ENCODE measurements around the gene TMCO4.
A peak's percentile ranks its signal among the peaks of the same experiment; 100 is the strongest.

Gene TMCO4

DNA sequence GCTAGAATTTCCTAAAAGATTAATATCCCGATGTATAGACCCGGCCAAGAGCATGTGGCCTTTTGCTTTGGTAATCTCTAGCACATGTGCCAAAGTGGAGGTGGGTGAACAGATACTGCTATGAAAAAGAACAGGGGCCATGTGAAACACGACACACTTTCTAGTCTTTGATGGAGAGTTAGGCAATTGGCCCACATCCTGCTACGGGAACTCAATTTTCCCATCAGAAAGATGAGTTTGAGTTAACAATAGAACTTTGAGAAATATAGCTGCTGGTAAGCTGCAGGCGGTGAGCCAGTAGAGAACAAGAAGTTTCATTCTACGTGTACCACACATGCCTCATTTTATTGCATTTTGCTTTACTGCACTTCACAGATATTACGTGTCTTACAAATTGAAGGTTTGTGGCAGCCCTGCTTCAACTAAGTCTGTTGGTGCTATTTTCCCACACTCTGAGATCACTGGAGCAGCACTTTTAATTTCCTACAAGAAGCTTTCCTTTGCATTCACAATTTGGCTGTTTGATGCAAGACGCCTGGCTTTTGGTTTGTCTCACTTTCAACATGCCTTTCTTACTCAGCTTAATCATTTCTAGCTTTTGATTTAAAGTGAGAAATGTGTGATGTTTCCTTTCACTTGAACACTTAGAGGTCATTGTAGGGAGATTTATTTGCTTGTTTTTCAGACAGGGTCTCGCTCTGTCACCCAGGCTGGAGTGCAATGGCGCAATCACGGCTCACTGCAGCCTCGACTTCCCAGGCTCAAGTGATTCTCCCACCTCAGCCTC is 88.7 kb downstream of the TMCO4 start:
- no peak for DNase-seq

DNA sequence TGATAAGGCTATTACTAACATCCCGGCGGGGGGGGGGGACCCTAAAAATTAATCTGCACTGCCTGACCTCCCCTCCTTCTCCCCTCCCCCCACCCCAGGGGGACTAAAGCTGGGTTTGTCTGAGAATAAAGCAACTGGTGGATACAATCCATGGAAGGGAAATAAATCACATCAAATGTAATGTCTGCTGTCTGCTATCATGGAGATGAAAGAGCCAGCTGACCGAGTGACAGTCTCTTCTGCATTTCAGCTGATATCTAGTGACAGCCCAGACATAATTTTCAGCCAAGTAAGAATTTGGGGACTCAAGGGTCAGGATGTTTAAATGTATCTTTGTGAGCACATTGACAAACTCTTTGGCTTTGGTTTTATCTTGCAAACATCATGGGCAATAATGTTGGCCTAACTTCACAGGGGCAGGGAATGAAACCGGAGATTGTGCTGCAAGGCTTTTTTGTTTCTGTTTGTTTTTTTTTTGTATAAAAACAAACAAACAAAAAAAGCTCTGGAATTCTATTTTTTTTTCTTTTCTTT is 90.4 kb downstream of the TMCO4 start:
- DNase-seq = no peak

DNA sequence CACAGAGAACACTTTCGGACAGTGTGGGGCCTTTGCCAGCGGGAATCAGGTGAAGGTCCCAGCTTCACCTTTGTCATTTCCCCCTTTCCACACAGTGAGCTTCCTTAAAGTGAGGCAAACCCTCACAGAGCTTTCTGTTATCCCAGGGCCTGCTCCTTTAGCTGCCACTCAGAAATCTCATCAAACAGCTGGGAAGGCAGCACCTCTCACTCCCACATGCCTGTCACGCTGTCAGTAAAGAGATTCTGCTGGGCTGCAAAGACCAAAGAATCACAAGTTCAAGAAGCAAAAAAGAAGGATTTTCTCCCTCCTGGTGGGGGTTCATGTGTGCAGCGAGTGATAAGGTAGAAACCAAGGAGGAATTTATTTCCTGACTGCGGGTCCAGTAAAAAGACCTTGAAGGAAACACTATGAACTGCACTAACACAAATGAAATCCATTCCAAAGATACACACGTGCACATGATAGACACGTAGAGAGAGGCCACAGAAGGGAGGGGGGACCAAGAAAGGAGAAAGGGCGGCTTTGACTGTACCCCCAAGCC is 91.1 kb downstream of the TMCO4 start:
- no peak for DNase-seq

DNA sequence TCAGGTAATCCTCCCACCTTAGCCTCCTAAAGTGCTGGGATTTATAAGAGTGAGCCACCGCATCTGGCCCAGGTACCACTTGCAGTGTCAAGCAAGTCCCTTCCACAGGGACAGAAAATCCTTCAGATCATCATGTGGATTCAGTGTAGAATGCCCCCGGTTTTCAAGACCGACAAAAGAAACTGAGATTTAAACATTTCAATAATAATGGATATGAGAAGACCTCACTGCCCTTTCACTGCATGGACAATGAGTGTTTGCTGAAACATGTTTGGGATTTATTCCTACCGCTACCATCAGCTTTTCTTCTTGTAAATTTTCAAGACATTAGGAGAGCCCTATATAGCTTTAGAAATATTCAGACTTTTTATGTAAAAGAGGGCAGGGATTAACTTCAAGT is 93.6 kb downstream of the TMCO4 start:
- DNase-seq = no peak

DNA sequence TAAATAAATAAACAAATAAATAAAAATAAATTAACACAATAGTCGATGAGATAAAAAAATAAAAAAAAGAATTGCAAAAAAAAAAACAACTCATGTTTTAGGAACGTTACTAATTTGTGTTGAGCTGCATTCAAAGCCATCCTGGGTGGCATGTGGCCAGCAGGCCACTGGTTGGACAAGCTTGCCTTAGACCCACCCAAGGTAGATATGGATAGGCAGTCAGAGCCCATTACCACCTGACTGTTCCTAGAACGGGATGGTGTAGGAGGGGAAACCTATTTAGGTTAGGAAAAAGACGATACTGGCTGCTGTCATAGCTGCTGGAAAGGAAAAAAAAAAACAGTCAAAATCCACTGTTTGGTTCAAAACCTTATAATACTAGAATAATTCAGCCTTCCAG is 94.3 kb downstream of the TMCO4 start:
- DNase-seq = no peak

DNA sequence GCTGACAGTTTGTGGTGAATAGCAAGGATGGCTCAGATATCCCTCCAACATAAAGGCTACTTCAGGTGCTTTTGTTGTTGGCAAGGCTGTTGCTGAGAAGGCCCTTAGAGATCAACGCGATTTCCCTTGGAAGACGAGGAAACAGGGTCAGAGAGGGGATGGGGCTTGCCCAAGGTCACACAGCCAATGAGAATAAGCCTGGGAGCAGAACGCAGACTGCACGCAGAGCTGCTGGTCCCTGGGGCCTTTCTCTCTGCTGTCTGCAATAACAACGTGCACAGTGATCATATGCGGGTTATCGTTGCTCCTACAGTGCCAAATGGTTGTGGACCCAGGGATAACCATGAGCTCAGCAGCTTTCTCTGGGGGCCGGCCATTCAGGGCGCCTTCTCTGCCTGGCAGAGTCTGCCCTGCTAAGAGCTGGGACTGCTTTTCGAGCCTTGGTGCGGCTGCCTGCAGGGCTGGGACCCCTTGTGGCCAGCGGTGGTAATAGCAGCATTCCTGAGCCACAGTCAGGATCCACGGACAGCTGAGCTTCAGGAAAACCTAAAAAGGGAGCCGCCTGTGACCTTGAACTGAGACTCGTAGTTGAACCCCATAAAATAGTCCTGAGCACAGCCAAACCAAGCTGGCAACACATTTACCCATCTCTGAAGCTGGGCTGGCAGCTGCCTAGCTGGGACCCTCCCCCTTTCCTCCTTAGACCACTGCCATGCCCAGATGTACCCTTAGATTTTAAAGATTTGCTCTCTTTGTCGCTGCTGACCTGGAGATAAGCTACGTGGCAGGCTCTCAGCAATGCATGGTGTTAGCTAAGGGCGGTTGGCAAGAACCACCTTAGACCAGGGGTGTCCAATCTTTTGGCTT is 95.2 kb downstream of the TMCO4 start:
- peak; percentile 60 to 78 (median 69) for DNase-seq

DNA sequence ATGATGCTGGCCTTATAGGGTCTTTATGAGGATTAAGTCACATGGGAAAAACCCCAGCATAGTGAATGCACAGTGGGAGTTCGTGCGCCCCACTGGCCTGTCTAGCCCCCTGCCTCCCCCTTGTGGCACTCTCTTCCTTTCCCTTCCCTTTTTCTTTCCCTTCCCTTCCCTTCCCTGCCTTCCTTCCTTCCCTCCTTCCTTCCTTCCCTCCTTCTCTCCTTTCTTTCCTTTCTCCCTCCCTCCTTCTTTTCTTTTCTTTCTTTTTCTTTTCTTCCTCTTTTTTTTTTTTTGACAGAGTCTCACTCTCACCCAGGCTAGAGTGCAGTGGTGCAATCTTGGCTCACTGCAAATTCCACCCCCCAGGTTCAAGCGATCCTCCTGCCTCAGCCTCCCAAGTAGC is 96.4 kb downstream of the TMCO4 start:
- DNase-seq = no peak

DNA sequence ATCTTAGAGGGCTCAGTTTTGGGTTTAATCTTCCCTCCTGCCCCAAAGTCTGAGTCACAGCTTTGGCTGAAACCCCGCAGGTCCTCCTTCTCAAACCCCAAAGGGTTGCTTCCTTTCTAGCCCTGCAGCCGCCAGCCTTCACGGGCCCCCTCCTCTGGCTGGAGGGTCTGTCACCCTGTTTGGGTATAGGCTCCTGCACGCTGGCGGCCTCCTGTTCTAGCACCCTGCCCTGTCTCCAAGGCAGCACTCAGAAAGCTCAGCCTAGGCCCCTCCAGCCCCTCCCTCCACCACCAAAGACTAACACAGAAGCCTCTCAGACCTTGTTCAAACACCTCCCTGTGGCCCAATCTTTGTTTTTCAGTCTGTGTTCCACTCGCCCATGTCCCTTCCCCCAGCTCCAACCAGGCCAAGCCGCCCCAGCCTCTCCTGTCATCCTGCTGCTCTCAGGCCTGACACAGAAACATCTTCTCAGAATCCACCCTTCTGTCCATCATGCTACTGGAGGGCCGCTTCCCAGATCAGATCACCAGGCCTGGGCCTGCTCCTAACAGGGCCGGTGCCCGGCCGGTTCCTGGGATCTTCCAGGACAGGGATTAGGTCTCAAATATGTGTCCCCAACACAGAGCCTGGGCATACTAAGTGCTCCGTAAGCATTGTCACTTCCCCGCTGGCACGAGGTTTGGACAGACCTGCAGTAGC is 99.5 kb downstream of the TMCO4 start:
- DNase-seq = no peak

DNA sequence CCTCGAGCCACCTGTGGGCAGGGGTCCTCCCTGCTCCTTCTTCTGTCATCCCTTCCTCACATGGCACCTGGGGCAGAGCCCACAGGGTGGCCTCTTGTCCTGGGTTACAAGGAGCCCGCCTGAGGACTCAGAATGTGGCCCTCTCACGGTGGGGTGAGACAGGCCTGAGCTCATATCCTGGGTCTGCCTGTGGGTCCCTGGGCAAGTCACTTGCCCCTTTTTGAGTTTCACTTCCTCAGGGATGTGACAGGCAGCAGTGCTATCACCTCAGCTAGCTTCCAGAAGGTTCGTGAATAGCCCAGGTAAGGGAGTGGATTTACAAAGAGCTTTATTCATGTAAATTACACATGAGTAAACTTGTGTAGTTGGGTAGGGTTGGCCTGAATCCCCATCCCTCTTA is 101.5 kb downstream of the TMCO4 start:
- DNase-seq = no peak

DNA sequence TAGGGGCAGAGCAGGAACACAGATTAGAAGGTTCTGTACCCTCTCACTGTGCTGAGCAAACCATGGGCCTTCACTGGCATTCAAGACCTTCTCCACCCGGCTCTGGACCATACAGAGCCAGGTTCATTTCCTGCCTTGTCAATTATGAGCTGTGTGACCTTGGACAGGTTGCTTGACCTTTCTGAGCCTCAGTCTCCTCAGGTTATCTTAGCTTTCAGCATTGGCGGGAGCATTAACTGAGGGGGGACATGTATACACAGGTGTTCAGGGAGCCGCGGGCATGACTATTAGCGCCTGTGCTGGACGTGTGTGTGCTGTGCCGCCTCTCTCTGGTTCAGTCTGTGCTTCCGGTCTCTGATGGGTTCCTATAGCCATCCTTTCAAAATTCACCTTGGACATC is 102.9 kb downstream of the TMCO4 start:
- DNase-seq = no peak

DNA sequence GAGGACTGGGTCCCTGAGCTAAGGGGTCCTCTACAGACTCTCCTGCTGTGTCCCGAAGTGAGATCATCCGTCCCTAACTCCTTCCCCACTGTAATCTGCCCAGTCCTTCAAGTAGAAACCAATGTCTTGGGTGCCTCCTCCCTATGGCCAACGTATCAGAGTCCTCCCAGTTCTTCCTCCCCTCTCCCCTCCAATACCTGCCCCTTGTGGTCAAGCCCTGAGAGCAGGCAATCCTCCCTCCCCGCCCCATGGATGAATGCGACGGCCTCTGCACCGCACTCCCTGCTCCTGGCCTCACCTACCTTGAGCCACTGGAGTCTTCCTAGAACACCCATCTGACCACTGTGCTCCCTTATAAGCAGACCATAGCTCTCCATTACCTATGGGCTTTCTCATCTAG is 103.9 kb downstream of the TMCO4 start:
- DNase-seq = no peak

DNA sequence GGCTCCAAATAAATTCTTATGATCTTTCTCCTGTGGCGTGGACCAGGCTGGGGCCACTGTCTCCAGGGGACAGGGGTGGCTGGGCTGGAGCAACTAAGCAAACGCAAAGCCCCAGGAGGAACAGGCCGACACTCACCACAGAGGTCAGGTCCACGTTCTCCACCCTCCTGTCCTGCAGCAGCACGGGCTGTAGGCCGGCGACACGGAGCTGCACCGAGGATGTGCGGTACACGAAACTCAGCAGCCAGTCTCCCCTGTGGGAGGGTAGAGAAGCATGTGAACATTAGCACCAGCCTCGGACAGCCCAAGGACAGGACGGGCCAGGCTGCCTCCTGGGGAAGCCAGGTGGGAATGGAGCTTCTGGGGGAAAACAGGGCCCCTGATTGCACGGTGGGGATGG is 105.4 kb downstream of the TMCO4 start:
- no peak for DNase-seq

DNA sequence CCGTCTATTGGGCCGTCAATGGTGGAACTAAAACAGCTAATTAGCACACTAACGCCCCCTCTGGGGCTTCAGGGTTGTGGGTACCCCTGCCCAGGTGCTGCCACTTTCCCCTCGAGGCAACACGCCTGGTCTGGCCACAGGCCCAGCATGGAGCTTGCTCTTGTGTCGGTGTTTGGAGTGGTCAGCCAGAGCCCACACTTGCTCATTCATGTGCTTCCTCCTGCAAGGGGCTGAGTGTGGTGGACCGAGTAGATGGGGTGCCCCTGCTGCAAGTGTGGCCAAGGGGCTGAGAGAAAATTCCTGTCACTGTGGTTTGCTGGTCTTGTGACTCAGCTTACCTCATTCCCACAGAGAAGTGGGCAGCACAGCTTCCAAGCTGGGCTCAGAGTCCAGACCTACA is 109.4 kb downstream of the TMCO4 start:
- DNase-seq = no peak

DNA sequence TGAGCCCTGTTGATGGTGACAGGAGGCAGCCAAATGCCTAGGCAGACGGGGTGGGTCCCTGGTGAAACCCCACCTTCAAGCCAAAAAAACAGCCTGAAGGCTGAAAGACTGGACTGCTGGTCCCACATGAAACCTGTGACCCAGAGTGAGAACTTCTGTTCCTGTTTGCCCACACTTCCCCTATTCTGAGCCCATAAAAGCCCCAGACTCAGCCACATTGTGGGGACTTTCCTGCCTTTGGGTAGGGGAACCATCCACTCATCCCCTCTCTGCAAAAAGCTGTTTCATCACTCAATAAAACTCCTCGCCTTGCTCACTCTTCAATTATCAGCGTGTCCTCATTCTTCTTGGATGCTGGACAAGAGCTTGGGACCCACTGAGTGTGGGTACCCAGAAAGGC is 109.9 kb downstream of the TMCO4 start:
- peak; percentile 18 to 51 (median 48) for DNase-seq

DNA sequence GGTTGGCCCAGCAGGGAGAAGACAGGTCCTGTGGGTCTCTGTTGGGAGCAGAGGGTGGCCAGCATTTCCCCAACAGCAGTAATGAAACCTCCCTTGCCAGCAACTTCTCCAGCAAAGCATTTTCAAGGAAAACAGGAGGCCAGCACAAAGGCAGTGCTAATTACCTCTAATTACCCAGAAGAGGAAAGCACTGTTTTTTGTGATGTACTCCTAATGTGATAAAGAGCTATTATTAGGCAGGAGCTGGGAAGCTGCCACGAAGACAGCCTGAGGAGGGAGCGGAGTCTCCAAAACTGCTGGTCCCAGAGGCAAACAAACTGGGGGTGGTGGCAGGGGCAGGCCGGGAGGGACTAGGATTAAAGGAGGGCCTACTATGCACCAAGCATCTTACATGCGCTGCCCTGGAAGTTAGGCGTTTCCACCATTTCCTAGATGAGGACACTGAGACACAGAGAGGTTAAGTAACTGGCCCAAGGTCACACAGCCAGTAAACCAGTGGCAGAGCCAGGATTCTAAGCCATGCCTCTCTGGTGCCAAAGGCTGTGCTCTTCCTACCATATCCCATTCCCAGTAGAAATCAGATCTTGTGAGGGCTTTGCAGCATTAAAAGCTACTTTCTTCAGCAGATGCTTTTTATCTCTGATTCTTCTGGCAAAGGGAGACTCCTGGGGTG is 110.5 kb downstream of the TMCO4 start:
- no peak for DNase-seq

DNA sequence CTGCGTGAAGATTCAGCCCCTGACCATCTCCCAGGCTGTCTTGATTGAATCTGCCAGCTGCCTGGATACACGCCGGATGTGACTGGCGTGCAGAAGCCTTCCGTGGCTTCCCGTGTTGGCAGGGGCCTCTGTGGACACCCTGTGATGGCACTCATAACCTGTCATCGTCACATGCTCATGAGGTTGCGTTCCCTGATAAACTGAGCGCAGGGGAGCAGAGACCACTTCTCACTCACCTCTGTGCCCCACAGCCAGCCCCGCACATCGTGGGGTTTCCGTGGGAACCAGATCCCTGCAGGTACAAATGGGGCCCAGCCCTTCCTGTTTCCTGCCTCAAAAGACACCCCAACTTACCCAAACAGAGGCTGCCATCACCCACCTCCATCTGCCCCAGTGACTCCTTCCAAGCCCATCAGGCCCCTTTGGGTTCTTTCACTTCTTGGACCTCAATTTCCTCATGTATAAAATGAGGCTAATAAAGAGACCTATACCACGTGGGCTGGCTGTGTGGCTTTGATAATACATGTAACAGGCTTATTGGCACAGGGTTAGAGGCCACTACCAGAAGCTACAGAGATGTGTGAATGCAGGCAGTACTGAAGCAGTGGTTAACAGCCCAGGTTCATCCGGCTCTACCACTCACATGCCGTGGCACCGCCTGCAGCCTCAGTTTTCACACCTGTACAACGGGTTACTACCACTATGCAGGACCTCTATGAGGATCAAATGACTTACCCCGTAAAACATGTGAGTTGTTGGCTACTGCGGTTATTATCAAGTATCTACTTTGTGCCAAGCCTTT is 111.5 kb downstream of the TMCO4 start:
- DNase-seq = no peak

DNA sequence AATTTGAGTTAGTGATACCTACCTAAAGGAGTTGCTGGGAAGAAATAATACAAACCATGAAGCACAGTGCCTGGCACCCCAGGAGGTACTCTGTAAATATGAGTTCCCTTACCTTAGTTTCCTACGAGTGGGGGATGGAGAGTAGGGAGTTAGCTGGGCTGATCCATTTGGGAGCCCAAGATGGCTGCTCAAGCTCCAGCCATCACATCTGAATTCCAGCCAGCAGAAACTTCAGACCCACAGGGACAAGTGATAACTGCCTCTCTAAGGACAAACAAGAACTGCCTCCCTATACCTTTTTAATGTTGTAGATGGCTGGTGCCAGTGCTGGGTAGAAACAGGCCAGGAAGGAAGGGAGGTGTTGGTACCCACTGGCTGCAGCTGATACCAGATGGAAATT is 112.3 kb downstream of the TMCO4 start:
- DNase-seq = no peak

DNA sequence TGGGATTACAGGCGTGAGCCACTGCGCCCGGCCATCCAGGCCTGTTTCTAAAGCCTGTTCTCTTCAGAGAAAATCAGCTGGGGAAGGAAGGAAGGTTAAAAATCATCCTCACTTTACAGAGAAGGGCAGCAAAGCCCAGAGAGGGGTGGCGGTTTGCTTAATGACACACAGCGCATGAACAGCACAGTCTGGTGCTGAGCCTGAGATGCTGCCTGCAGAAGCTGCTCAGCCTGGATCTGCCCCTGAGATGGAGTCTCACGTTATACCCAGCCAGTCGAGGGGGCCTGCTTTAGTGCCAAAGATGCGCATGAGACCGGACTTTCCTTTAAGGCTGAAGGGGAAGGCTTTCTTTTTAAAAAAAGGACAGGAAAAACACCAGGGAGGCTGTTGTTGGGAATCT is 113.7 kb downstream of the TMCO4 start:
- DNase-seq = no peak

DNA sequence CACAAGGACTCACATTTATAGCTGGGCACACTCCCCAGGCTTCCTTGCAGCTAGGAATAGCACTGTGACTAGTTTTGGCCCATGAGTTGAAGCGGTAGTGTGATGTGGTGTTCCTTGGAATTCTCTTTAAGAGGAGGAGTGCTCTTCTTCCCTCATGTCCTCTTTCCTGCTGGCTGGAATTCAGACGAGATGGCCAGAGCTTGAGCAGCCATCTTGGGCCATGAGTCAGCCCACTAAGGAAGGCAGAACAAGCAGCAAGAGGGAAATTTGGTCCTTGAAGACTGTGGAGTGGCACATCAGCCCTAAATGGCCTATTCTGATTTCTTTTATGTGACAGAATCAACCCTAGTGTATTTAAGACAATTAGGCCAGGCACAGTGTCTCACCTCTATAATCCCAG is 115.0 kb downstream of the TMCO4 start:
- no peak for DNase-seq

DNA sequence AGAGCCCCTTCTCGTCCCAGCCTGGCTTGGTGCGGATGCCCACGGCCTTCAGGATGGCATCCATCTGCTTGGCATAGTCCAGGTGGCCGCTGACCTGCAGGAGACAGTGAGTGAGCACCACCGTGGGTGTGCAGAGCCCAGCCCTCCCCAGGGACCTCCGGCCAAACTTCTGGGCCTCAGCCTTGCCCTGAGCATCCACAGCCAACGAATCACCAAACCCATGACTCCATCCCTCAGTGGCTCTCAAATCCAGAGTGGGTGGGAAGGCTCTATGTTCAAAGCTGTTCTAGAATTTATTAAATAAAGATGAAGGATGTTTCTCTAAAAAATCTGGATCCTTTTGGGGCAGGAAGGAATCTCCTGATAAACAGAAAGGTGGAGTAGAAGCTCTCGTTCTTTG is 116.4 kb downstream of the TMCO4 start:
- DNase-seq = no peak

DNA sequence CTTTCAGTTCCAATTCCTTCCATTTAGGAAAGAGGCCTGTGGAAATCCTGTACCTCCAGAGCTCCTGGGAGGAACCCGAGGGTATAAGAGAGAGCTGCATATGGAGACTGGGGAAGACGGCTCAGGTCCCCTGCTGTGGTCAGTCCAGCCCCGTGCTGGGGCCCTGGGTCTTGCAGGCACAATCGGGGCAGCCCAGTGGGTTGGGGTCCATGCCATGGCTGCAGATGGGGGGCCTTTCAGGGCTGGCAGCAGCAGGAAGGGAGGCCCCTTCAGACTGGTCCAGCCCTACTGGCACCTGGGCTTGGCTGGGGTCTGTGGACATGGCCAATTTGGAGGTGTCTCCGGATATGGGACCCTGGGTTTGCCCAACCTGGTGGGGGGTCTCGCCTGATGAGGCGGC is 116.8 kb downstream of the TMCO4 start:
- DNase-seq = no peak
